Measurements from ENCODE around the gene TMPRSS11B. TPM values are rescaled to one million over a fixed set of nuclear protein-coding genes. Genes with fewer than 3 reads are reported as not detected.
A peak's percentile ranks its signal among the peaks of the same experiment; 100 is the strongest.
"Not testable (repeated sequence)": the region's sequence is repeated elsewhere in the genome, so short reads cannot be mapped to it uniquely, and the experiment has no call there.

Gene TMPRSS11B
- total RNA-seq, 2 donors from 2014 or later = not detected

DNA sequence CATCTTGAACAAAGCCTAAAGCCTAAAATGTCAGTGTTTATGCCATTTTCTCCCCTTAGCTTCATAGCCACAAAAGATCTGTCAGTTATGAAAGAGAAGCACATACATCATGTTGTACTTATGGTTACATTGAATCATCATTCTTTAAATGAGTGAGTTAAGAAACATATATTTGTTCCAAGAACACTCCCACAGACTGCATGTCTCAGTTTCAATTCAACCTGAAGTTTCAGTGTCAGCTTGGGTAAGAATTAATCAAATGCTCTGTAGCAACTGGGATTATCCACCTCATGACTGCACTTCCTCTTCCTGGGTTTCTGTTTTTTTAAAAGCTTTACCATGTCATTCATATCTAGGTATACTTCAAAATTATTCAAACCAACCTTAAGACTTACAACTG lies 3.9 kb upstream of the TMPRSS11B start:
- no peak for DNase-seq (ENCODE audit: low spot score)
- intact Hi-C loops (cut with DNase I) = no loop called here

DNA sequence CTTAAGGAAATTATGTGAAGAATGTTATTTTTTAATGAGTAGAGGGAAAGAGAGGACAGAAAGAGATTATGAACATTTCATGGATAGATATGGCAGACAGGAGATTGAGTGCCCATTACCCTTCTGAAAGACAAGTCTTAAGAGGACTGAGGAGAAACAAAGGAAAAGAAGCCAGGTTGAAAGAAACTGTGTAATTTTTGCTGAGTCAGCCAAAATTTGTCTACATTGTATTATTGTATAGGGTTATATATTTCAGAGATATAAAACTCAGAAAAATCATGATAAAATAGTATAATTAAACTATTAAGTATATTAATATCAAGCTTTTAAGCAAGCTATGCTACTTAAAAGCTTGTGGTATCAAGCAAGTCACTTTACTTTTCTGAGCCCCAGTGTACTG lies 4.9 kb downstream of the TMPRSS11B start:
- no peak for DNase-seq (ENCODE audit: low spot score)
- intact Hi-C loops (cut with DNase I) = no loop called here

DNA sequence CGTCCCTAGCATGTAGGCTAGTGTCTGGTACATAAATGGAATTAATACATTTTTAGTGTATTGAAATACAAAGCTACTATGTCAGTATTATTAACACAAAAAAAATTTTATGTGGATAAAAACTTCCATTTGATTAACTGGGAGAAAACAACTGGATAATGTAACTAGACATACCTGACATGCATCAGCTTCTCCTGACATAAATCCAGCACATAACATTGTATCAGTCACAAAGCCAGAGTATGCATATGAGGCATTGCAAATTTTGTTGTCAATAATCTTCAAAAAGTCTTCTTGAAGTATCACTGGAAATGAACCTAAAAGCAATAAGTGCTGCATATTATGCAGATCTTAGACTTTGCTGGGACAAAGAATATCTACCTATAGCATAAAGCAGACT lies 16.9 kb downstream of the TMPRSS11B start:
- intact Hi-C loops (cut with DNase I) = no loop called here
- no peak for DNase-seq (ENCODE audit: low spot score)

GRCh38 chr4:68218044-68218443 lies 27.4 kb downstream of the TMPRSS11B start:
- DNase-seq (ENCODE audit: low spot score) = no peak
- intact Hi-C loops (cut with DNase I) = no loop called here

GRCh38 chr4:68216501-68216900 lies 29.0 kb downstream of the TMPRSS11B start:
- intact Hi-C loops (cut with DNase I) = no loop called here
- DNase-seq (ENCODE audit: low spot score) = no peak

GRCh38 chr4:68209003-68209402 lies 36.5 kb downstream of the TMPRSS11B start:
- intact Hi-C loops (cut with DNase I) = no loop called here
- DNase-seq (ENCODE audit: low spot score) = no peak

- DNase-seq (ENCODE audit: low spot score); intact Hi-C loops (cut with DNase I): not testable (repeated sequence)
Observed at GRCh38 chr4:68194305-68194704, 51.2 kb downstream of the TMPRSS11B start.

GRCh38 chr4:68193194-68193593 lies 52.3 kb downstream of the TMPRSS11B start:
- intact Hi-C loops (cut with DNase I) = no loop called here
- no peak for DNase-seq (ENCODE audit: low spot score)

GRCh38 chr4:68187145-68187544 lies 58.3 kb downstream of the TMPRSS11B start:
- intact Hi-C loops (cut with DNase I) = no loop called here
- no peak for DNase-seq (ENCODE audit: low spot score)

GRCh38 chr4:68184923-68185322 lies 60.6 kb downstream of the TMPRSS11B start:
- intact Hi-C loops (cut with DNase I) = no loop called here
- no peak for DNase-seq (ENCODE audit: low spot score)

- intact Hi-C loops (cut with DNase I) = no loop called here
- no peak for DNase-seq (ENCODE audit: low spot score)
Observed at GRCh38 chr4:68183417-68183816, 62.1 kb downstream of the TMPRSS11B start.

GRCh38 chr4:68182382-68182820 lies 63.1 kb downstream of the TMPRSS11B start:
- intact Hi-C loops (cut with DNase I) = no loop called here
- peak; percentile 76 for DNase-seq (ENCODE audit: low spot score)

DNA sequence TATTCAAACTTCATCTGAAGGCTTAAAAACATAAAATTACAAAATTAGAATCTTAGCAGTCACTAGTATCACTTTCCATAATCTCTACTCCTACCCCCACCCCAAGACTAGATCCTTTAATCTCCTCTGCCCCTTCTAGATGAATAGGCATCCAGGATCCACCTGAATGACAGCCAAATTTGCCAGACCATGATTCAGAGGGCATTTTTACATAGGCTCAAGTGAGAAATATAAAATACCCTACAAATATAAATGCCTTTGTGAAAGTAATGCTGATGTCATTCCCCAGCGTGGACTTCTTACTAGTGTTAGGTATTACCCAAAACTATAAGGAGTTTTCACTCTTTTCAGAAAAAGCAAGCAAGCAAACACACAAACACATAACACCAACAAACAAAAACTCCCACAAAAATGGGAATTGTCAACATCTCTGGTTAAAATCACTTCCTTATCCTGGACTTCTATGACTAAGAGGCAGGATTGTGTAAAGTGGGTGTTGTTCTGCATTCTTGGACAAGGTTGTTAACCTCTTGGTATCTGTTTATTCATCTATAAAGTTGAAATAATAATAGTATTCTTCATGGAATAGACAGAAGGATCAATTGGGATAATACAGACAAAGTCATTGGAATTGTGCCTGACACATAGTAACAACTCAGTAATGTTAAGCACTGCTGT lies 64.5 kb downstream of the TMPRSS11B start:
- intact Hi-C loops (cut with DNase I) = no loop called here
- no peak for DNase-seq (ENCODE audit: low spot score)

- intact Hi-C loops (cut with DNase I) = no loop called here
- no peak for DNase-seq (ENCODE audit: low spot score)
Observed at GRCh38 chr4:68176904-68177303, 68.6 kb downstream of the TMPRSS11B start.

Other genes with a start within 250 kb of the TMPRSS11B start
- not detected for gene TMPRSS11F, start 115.8 kb downstream of the TMPRSS11B start, total RNA-seq
- 10 to 100 TPM; 57.4 to 57.8 TPM for gene YTHDC1, start 104.4 kb upstream of the TMPRSS11B start, total RNA-seq
- gene TMPRSS11E, start 201.8 kb upstream of the TMPRSS11B start, total RNA-seq = not detected

All from posterior vena cava (tissue), 2 donors.